ENCODE data around the gene ANKAR.
"Not testable (repeated sequence)": the region's sequence is repeated elsewhere in the genome, so short reads cannot be mapped to it uniquely, and the experiment has no call there.

Gene ANKAR

GRCh38 chr2:189709501-189710221 lies 35.2 kb downstream of the ANKAR start:
- no peak for DNase-seq (ENCODE audit: low read depth in 1 of 2, low spot score in 1 of 2)

- DNase-seq (ENCODE audit: low read depth in 1 of 2, low spot score in 1 of 2): not testable (repeated sequence)
These were observed 43.1 kb downstream of the ANKAR start for GRCh38 chr2:189717593-189717992.

GRCh38 chr2:189719571-189719970 lies 45.1 kb downstream of the ANKAR start:
- DNase-seq (ENCODE audit: low read depth in 1 of 2, low spot score in 1 of 2): no peak

- DNase-seq (ENCODE audit: low read depth in 1 of 2, low spot score in 1 of 2): no peak
These were observed 48.7 kb downstream of the ANKAR start for GRCh38 chr2:189723192-189723591.
